ENCODE data around the gene ZNF157. TPM values are rescaled to one million over a fixed set of nuclear protein-coding genes. Genes with fewer than 3 reads are reported as not detected.

The ZNF157 gene
- total RNA-seq (2022; extraction: Qiagen RNA extraction): 0.05 TPM in 1 of 5 replicates, not detected in the others

DNA sequence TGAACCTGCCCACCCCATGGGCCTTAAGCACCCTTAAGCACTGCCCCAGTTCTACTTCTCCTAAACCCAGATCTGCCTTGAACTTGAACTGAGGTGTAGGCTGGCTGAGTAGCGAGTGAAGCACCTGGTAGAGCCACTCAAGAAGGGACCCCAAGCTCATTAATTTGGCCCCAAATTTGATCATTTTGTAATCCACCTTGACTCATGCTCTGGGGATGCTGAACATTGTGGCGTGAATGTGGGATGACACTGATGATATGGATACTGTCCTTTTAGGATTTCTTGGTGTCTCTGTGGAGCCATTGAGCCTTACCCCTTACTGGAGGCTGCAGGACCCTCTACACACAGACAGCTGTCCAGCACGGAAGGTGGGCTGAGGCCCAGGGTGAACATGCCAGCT is at the start of gene ZNF157:
ZNF157 (plus strand) TSS at position 301 of the 400 bp plus-strand sequence; CDS start at position 392, 91 bp downstream.

Other genes with a start within 250 kb of the ZNF157 start
- 122 to 182 TPM (median 168 TPM) in 5 replicates for gene NDUFB11, start 225.9 kb upstream of the ZNF157 start, total RNA-seq (2022; extraction: Qiagen RNA extraction)
- 35.7 to 41.6 TPM (median 39.2 TPM) in 5 replicates for gene RBM10, start 225.4 kb upstream of the ZNF157 start, total RNA-seq (2022; extraction: Qiagen RNA extraction)
- gene UBA1, start 176.7 kb upstream of the ZNF157 start, total RNA-seq (2022; extraction: Qiagen RNA extraction): 184 to 207 TPM (median 190 TPM) in 5 replicates
- gene CDK16, start 151.9 kb upstream of the ZNF157 start, total RNA-seq (2022; extraction: Qiagen RNA extraction): 92.9 to 110 TPM (median 107 TPM) in 5 replicates
- gene USP11, start 137.6 kb upstream of the ZNF157 start, total RNA-seq (2022; extraction: Qiagen RNA extraction): 45.6 to 60.7 TPM (median 52.5 TPM) in 5 replicates
- gene ZNF41, start 112.6 kb downstream of the ZNF157 start, total RNA-seq (2022; extraction: Qiagen RNA extraction): 3.3 to 5.8 TPM (median 3.6 TPM) in 5 replicates
- gene ARAF, start 190.6 kb downstream of the ZNF157 start, total RNA-seq (2022; extraction: Qiagen RNA extraction): 46.6 to 57.5 TPM (median 54.7 TPM) in 5 replicates
- gene TIMP1, start 211.9 kb downstream of the ZNF157 start, total RNA-seq (2022; extraction: Qiagen RNA extraction): 231 to 288 TPM (median 262 TPM) in 5 replicates
- gene SYN1, start 249.3 kb downstream of the ZNF157 start, total RNA-seq (2022; extraction: Qiagen RNA extraction): 0.13 to 0.56 TPM (median 0.26 TPM) in 5 replicates